HEK293 (cell line): Measurements from ENCODE around the gene FGD4.
A peak's percentile ranks its signal among the peaks of the same experiment; 100 is the strongest.

Experiments
- CTCF ChIA-PET: fragments of 350-600 bp; formaldehyde crosslinking; extraction: SDS; loops from one replicate; lab custom pipeline; 2021; ENCODE audit warnings: antibody characterized with exemption; lab: Yijun Ruan, JAX
- POLR2A ChIA-PET: fragments of 300-600 bp; formaldehyde crosslinking; extraction: SDS; loops from one replicate; lab custom pipeline; 2020; ENCODE audit warnings: antibody characterized with exemption, inconsistent platforms; lab: Yijun Ruan, JAX
- H3K27ac ChIP-seq: fragments of 200-500 bp; sonication (Bioruptor generic); 2 replicates; pipeline ENCODE4 v1.5.1; 2014; ENCODE audit warnings: low read depth, low read length, control low read depth, inconsistent platforms; ENCODE audit errors: extremely low read depth
- H3K36me3 ChIP-seq, 2 experiments: fragments of 200-500 bp in 1 of 2; sonication (Bioruptor generic) in 1 of 2; 1 replicate in 1 of 2; 2 replicates in 1 of 2; pipeline ENCODE4 v1.5.1; 2014 to 2017; ENCODE audit warnings: inconsistent platforms in 2 of 2, low read length in 2 of 2; ENCODE audit not compliant: control insufficient read depth in 2 of 2, insufficient read depth in 1 of 2
- H3K4me1 ChIP-seq: fragments of 200-500 bp; sonication (Bioruptor generic); 2 replicates; pipeline ENCODE4 v1.5.1; 2014; ENCODE audit warnings: mild to moderate bottlenecking, low read length, inconsistent platforms; ENCODE audit not compliant: control insufficient read depth, insufficient read depth
- H3K4me3 ChIP-seq: 2 replicates; pipeline ENCODE4 v1.5.1; 2011; ENCODE audit warnings: low read depth, mild to moderate bottlenecking, control low read depth, low read length, moderate library complexity
- H3K9me3 ChIP-seq: fragments of 200-500 bp; sonication (Bioruptor generic); 2 replicates; pipeline ENCODE4 v1.5.1; 2014; ENCODE audit warnings: low read depth, low read length, inconsistent platforms; ENCODE audit not compliant: control insufficient read depth, insufficient read depth
- GLI2 ChIP-seq: fragments of 450-650 bp; formaldehyde crosslinking; IDR thresholded peaks from 2 replicates; pipeline ENCODE4; 2017; ENCODE audit warnings: missing biosample characterization, missing genetic modification characterization, low read depth, borderline replicate concordance
- GLI4 ChIP-seq: fragments of 450-650 bp; formaldehyde crosslinking; IDR thresholded peaks from 2 replicates; pipeline ENCODE4 v1.5.1; 2016; ENCODE audit warnings: missing biosample characterization, missing genetic modification characterization
- GLIS1 ChIP-seq: fragments of 450-650 bp; formaldehyde crosslinking; IDR thresholded peaks from 2 replicates; pipeline ENCODE4 v1.5.1; 2016; ENCODE audit warnings: missing biosample characterization, missing genetic modification characterization
- HIC1 ChIP-seq: fragments of 450-650 bp; formaldehyde crosslinking; IDR thresholded peaks from 2 replicates; pipeline ENCODE4 v1.5.1; 2016; ENCODE audit warnings: missing biosample characterization, missing genetic modification characterization
- SCRT1 ChIP-seq: fragments of 450-650 bp; formaldehyde crosslinking; IDR thresholded peaks from 2 replicates; pipeline ENCODE4 v1.5.1; 2016; ENCODE audit warnings: missing biosample characterization, missing genetic modification characterization, borderline replicate concordance
- SCRT2 ChIP-seq: fragments of 450-650 bp; formaldehyde crosslinking; IDR thresholded peaks from 2 replicates; pipeline ENCODE4 v1.5.1; 2016; ENCODE audit warnings: missing biosample characterization, missing genetic modification characterization
- WT1 ChIP-seq: fragments of 450-650 bp; formaldehyde crosslinking; IDR thresholded peaks from 2 replicates; pipeline ENCODE4 v1.5.1; 2016; ENCODE audit warnings: missing biosample characterization, missing genetic modification characterization
- YY1 ChIP-seq: fragments of 450-650 bp; formaldehyde crosslinking; IDR thresholded peaks from 2 replicates; pipeline ENCODE4 v1.5.1; 2018; ENCODE audit warnings: missing biosample characterization, missing genetic modification characterization
- ZBTB1 ChIP-seq: fragments of 450-650 bp; formaldehyde crosslinking; IDR thresholded peaks from 2 replicates; pipeline ENCODE4 v1.5.1; 2016; ENCODE audit warnings: missing biosample characterization, missing genetic modification characterization
- ZFP3 ChIP-seq: fragments of 450-650 bp; formaldehyde crosslinking; IDR thresholded peaks from 2 replicates; pipeline ENCODE4 v1.5.1; 2016; ENCODE audit warnings: low read depth, missing biosample characterization, missing genetic modification characterization
- ZFP41 ChIP-seq: fragments of 450-650 bp; formaldehyde crosslinking; IDR thresholded peaks from 2 replicates; pipeline ENCODE4 v1.5.1; 2016; ENCODE audit warnings: missing biosample characterization, missing genetic modification characterization, borderline replicate concordance
- ZNF16 ChIP-seq: fragments of 450-650 bp; formaldehyde crosslinking; IDR thresholded peaks from 2 replicates; pipeline ENCODE4 v1.5.1; 2016; ENCODE audit warnings: low read depth, missing biosample characterization, missing genetic modification characterization
- ZNF214 ChIP-seq: fragments of 450-650 bp; formaldehyde crosslinking; IDR thresholded peaks from 2 replicates; pipeline ENCODE4 v1.5.1; 2017; ENCODE audit warnings: missing biosample characterization, mild to moderate bottlenecking, missing genetic modification characterization, borderline replicate concordance
- ZNF221 ChIP-seq: fragments of 450-650 bp; formaldehyde crosslinking; IDR thresholded peaks from 2 replicates; pipeline ENCODE4 v1.5.1; 2017; ENCODE audit warnings: missing biosample characterization, missing genetic modification characterization, borderline replicate concordance
- ZNF239 ChIP-seq: fragments of 450-650 bp; formaldehyde crosslinking; IDR thresholded peaks from 2 replicates; pipeline ENCODE4 v1.5.1; 2016; ENCODE audit warnings: missing biosample characterization, missing genetic modification characterization
- ZNF248 ChIP-seq: fragments of 450-650 bp; formaldehyde crosslinking; IDR thresholded peaks from 2 replicates; pipeline ENCODE4 v1.5.1; 2017; ENCODE audit warnings: missing biosample characterization, missing genetic modification characterization
- ZNF37A ChIP-seq: fragments of 450-650 bp; IDR thresholded peaks from 2 replicates; pipeline ENCODE4 v1.5.1; 2018; ENCODE audit warnings: missing biosample characterization, missing genetic modification characterization
- ZNF600 ChIP-seq: fragments of 450-650 bp; formaldehyde crosslinking; IDR thresholded peaks from 2 replicates; pipeline ENCODE4 v1.5.1; 2016; ENCODE audit warnings: missing biosample characterization, missing genetic modification characterization
- ZNF654 ChIP-seq: fragments of 450-650 bp; formaldehyde crosslinking; IDR thresholded peaks from 2 replicates; pipeline ENCODE4 v1.5.1; 2016; ENCODE audit warnings: low read depth, missing biosample characterization, missing genetic modification characterization
- ZNF768 ChIP-seq: fragments of 450-650 bp; formaldehyde crosslinking; IDR thresholded peaks from 2 replicates; pipeline ENCODE4 v1.5.1; 2018; ENCODE audit warnings: missing biosample characterization, mild to moderate bottlenecking, missing genetic modification characterization
- ZNF785 ChIP-seq: fragments of 450-650 bp; formaldehyde crosslinking; IDR thresholded peaks from 2 replicates; pipeline ENCODE4 v1.5.1; 2016; ENCODE audit warnings: missing biosample characterization, missing genetic modification characterization
- ZSCAN16 ChIP-seq: fragments of 450-650 bp; formaldehyde crosslinking; IDR thresholded peaks from 2 replicates; pipeline ENCODE4 v1.5.1; 2016; ENCODE audit warnings: missing biosample characterization, missing genetic modification characterization
- ZSCAN23 ChIP-seq: fragments of 450-650 bp; formaldehyde crosslinking; IDR thresholded peaks from 2 replicates; pipeline ENCODE4 v1.5.1; 2016; ENCODE audit warnings: missing biosample characterization, missing genetic modification characterization
- ZXDB ChIP-seq: fragments of 450-650 bp; formaldehyde crosslinking; IDR thresholded peaks from 2 replicates; pipeline ENCODE4 v1.5.1; 2016; ENCODE audit warnings: missing biosample characterization, missing genetic modification characterization
- TF ChIP-seq, protein P1 (sequence below): fragments of 450-650 bp; formaldehyde crosslinking; IDR thresholded peaks from 2 replicates; pipeline ENCODE4 v1.5.1; 2016; ENCODE audit warnings: missing biosample characterization, missing genetic modification characterization
- TF ChIP-seq, protein P2 (sequence below): fragments of 450-650 bp; formaldehyde crosslinking; IDR thresholded peaks from 2 replicates; pipeline ENCODE4 v1.5.1; 2016; ENCODE audit warnings: missing biosample characterization, missing genetic modification characterization
- TF ChIP-seq, protein P3 (sequence below): fragments of 450-650 bp; IDR thresholded peaks from 2 replicates; pipeline ENCODE4 v1.5.1; 2018; ENCODE audit warnings: missing biosample characterization, mild to moderate bottlenecking, missing genetic modification characterization
- TF ChIP-seq, protein P4 (sequence below): fragments of 450-650 bp; formaldehyde crosslinking; IDR thresholded peaks from 2 replicates; pipeline ENCODE4 v1.5.1; 2017; ENCODE audit warnings: missing biosample characterization, missing genetic modification characterization
- TF ChIP-seq, protein P5 (sequence below): fragments of 450-650 bp; formaldehyde crosslinking; IDR thresholded peaks from 2 replicates; pipeline ENCODE4 v1.5.1; 2016; ENCODE audit warnings: missing biosample characterization, missing genetic modification characterization

FGD4 gene

DNA sequence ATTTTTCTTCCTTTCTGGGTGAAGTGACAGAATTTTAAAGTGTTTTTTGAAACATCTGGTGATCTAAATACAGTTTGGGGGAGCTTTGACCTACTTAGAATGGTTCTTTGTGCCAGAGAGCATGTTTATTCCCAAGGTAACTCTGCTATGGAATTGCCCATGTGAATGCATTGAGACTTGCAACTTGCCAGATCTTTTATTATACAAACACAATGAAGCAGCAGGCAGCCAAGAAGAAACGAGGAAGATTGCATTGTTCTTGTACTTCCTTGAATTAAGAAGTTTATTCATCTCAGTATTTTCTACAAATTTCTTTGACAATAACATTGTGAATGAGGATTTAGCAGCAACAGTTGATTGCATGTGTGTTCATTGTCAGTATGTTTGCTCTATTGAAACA, 55.5 kb downstream of the FGD4 start (continued):
- TF ChIP-seq HIC1 (tag by site-specific recombination) (no peak), SCRT2 (no peak)

DNA sequence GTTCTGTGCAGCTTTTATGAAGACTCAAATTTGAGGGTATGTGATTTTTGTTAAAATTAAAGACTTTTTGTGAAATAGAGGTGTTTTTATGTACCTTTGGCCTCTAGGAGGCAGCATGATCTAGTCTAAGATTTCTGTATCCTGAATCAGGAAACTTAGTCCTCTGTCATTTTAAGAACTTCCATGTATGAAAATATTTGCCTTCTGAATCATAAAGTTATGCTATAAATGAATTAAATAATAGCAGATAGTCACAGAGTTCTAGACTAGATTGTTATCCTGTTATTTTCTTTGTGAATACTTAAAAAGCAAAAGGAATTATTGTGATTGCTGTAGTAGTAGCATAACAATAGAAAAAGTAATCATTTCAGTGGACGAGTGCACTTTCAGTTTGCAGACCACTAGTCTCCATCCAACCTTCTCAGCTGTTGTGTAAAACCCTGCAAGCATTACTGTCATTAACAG, 56.3 kb downstream of the FGD4 start:
- Histone ChIP-seq H3K9me3 (no peaks in the 10 kb centered on the region), H3K27ac (no peak overlapping the region), H3K36me3 (no peaks in the 10 kb centered on the region), H3K4me1 (no peaks in the 10 kb centered on the region), H3K4me3 (peak overlapping the region; percentile 17)
- ChIA-PET POLR2A (no interaction called here), CTCF (interaction anchor here (0.6 to 3.6 kb wide), 24 partner anchors 10 to 300 kb away, joined by 3 to 37 read pairs (median 4); partner anchors contain the start of gene YARS2)
- TF ChIP-seq, protein P1, sequence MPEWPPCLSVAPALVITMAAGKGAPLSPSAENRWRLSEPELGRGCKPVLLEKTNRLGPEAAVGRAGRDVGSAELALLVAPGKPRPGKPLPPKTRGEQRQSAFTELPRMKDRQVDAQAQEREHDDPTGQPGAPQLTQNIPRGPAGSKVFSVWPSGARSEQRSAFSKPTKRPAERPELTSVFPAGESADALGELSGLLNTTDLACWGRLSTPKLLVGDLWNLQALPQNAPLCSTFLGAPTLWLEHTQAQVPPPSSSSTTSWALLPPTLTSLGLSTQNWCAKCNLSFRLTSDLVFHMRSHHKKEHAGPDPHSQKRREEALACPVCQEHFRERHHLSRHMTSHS (tag by site-specific recombination) = no peak
- TF ChIP-seq ZSCAN16 (tag by site-specific recombination) = peak; percentile 87
- TF ChIP-seq ZXDB (tag by site-specific recombination) = no peak
- no peak for TF ChIP-seq SCRT1 (tag by site-specific recombination)
- TF ChIP-seq, protein P2, sequence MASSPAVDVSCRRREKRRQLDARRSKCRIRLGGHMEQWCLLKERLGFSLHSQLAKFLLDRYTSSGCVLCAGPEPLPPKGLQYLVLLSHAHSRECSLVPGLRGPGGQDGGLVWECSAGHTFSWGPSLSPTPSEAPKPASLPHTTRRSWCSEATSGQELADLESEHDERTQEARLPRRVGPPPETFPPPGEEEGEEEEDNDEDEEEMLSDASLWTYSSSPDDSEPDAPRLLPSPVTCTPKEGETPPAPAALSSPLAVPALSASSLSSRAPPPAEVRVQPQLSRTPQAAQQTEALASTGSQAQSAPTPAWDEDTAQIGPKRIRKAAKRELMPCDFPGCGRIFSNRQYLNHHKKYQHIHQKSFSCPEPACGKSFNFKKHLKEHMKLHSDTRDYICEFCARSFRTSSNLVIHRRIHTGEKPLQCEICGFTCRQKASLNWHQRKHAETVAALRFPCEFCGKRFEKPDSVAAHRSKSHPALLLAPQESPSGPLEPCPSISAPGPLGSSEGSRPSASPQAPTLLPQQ = no peak
- no peak for TF ChIP-seq ZFP3 (tag by site-specific recombination)
- no peak for TF ChIP-seq WT1 (tag by site-specific recombination)
- no peak for TF ChIP-seq ZNF248 (tag by site-specific recombination)
- TF ChIP-seq, protein P3, sequence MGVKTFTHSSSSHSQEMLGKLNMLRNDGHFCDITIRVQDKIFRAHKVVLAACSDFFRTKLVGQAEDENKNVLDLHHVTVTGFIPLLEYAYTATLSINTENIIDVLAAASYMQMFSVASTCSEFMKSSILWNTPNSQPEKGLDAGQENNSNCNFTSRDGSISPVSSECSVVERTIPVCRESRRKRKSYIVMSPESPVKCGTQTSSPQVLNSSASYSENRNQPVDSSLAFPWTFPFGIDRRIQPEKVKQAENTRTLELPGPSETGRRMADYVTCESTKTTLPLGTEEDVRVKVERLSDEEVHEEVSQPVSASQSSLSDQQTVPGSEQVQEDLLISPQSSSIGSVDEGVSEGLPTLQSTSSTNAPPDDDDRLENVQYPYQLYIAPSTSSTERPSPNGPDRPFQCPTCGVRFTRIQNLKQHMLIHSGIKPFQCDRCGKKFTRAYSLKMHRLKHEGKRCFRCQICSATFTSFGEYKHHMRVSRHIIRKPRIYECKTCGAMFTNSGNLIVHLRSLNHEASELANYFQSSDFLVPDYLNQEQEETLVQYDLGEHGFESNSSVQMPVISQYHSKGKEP (tag by site-specific recombination) = no peak
- no peak for TF ChIP-seq ZNF785 (tag by site-specific recombination)
- TF ChIP-seq, protein P4, sequence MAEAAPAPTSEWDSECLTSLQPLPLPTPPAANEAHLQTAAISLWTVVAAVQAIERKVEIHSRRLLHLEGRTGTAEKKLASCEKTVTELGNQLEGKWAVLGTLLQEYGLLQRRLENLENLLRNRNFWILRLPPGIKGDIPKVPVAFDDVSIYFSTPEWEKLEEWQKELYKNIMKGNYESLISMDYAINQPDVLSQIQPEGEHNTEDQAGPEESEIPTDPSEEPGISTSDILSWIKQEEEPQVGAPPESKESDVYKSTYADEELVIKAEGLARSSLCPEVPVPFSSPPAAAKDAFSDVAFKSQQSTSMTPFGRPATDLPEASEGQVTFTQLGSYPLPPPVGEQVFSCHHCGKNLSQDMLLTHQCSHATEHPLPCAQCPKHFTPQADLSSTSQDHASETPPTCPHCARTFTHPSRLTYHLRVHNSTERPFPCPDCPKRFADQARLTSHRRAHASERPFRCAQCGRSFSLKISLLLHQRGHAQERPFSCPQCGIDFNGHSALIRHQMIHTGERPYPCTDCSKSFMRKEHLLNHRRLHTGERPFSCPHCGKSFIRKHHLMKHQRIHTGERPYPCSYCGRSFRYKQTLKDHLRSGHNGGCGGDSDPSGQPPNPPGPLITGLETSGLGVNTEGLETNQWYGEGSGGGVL = no peak
- TF ChIP-seq ZSCAN23 (tag by site-specific recombination) = no peak
- TF ChIP-seq ZNF16 (tag by site-specific recombination) = no peak
- TF ChIP-seq YY1 = no peak
- TF ChIP-seq ZNF239 (tag by site-specific recombination) = no peak
- TF ChIP-seq ZNF768 = no peak
- TF ChIP-seq GLI2 (tag by site-specific recombination) = no peak
- TF ChIP-seq, protein P5, sequence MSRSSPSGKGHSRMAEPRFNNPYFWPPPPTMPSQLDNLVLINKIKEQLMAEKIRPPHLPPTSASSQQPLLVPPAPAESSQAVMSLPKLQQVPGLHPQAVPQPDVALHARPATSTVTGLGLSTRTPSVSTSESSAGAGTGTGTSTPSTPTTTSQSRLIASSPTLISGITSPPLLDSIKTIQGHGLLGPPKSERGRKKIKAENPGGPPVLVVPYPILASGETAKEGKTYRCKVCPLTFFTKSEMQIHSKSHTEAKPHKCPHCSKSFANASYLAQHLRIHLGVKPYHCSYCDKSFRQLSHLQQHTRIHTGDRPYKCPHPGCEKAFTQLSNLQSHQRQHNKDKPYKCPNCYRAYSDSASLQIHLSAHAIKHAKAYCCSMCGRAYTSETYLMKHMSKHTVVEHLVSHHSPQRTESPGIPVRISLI = no peak
- no peak for TF ChIP-seq GLIS1 (tag by site-specific recombination)
- TF ChIP-seq ZFP41 (tag by site-specific recombination) = no peak
- TF ChIP-seq ZNF37A (tag by site-specific recombination) = no peak
- no peak for TF ChIP-seq ZBTB1 (tag by site-specific recombination)
- peak; percentile 77 for TF ChIP-seq ZNF654 (tag by site-specific recombination)
- no peak for TF ChIP-seq ZNF214 (tag by site-specific recombination)
- TF ChIP-seq ZNF600 (tag by site-specific recombination) = peak; percentile 26; the same call in 1 of the 2 replicates
- TF ChIP-seq SCRT2 = no peak
- no peak for TF ChIP-seq ZNF221 (tag by site-specific recombination)
- no peak for TF ChIP-seq GLI4 (tag by site-specific recombination)
